Colonic mucosa (tissue), 4 donors: ENCODE measurements around the gene PTGR2. TPM values are rescaled to one million over a fixed set of nuclear protein-coding genes. Genes with fewer than 3 reads are reported as not detected.
"Not testable (repeated sequence)": the region's sequence is repeated elsewhere in the genome, so short reads cannot be mapped to it uniquely, and the experiment has no call there.

Experiments
- DNase-seq: peaks from one replicate; pipeline ENCODE4 v3.0.0-alpha.2; 2020
- H3K27ac ChIP-seq: fragments of 200-600 bp; one replicate; pipeline ENCODE4 v1.8.0; 2021
- H3K27me3 ChIP-seq: fragments of 200-600 bp; one replicate; pipeline ENCODE4 v1.8.0; 2021
- H3K36me3 ChIP-seq: fragments of 200-600 bp; one replicate; pipeline ENCODE4 v1.8.0; 2021
- H3K4me1 ChIP-seq: fragments of 200-600 bp; one replicate; pipeline ENCODE4 v1.8.0; 2021; ENCODE audit warnings: mild to moderate bottlenecking
- H3K4me3 ChIP-seq: fragments of 200-600 bp; one replicate; pipeline ENCODE4 v1.8.0; 2021
- H3K9ac ChIP-seq, 2 donors: one replicate each; pipeline ENCODE4 v1.7.0; 2013; ENCODE audit warnings: control low read depth in 2 of 2, low read depth in 2 of 2, low read length in 2 of 2
- H3K9me3 ChIP-seq: fragments of 200-600 bp; one replicate; pipeline ENCODE4 v1.8.0; 2021
- intact Hi-C: fragments of 100-400 bp; cut with DNase I; formaldehyde crosslinking; loops from one replicate; pipeline ENCODE4 v1.14.1; 2022
- total RNA-seq, 2 donors: library from RNA; stranded (reverse); fragmentation: NEBNext Ultra II Directional in 1 of 2; extraction: Animal tissue kit (Norgen Biotek cat#: 25700) in 1 of 2; gene quantifications; one replicate each; pipeline ENCODE4 v1.2.1, GENCODE V29; 2021
- TF ChIP-seq, protein P1 (sequence below): fragments of 200-600 bp; IDR thresholded peaks from one replicate; pipeline ENCODE4 v1.8.0; 2022; ENCODE audit warnings: antibody characterized with exemption, mild to moderate bottlenecking
- donor health status: healthy.
- donor health status: DM: no; HTN: no; CAD: no.
- donor health status: DM: no; HTN: no; CAD: no.

PTGR2 gene
- total RNA-seq, 2 donors from 2014 or later = 8.8 to 20.9 TPM

DNA sequence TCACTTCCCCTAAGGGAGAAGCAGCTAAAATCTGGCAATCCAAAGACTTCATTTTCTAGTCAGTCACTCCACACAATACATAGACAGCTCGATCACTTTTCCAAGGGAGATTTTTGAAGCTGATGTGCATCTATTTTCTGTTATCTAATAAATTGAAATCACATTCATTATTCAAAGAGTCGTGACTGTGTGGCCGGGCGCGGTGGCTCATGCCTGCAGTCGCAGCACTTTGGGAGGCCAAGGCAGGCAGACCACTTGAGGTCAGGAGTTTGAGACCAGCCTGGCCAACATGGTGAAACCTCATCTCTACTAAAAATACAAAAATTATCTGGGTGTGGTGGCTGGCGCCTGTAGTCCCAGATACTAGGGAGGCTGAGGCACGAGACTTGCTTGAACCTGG is 27.1 kb upstream of the PTGR2 start:
- TF ChIP-seq, protein P1, sequence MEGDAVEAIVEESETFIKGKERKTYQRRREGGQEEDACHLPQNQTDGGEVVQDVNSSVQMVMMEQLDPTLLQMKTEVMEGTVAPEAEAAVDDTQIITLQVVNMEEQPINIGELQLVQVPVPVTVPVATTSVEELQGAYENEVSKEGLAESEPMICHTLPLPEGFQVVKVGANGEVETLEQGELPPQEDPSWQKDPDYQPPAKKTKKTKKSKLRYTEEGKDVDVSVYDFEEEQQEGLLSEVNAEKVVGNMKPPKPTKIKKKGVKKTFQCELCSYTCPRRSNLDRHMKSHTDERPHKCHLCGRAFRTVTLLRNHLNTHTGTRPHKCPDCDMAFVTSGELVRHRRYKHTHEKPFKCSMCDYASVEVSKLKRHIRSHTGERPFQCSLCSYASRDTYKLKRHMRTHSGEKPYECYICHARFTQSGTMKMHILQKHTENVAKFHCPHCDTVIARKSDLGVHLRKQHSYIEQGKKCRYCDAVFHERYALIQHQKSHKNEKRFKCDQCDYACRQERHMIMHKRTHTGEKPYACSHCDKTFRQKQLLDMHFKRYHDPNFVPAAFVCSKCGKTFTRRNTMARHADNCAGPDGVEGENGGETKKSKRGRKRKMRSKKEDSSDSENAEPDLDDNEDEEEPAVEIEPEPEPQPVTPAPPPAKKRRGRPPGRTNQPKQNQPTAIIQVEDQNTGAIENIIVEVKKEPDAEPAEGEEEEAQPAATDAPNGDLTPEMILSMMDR = no peak
- DNase-seq = no peak
- no peak overlapping the region for H3K9ac ChIP-seq
- H3K27ac ChIP-seq = no peak overlapping the region
- no peak overlapping the region for H3K4me3 ChIP-seq
- H3K36me3 ChIP-seq = no peaks in the 10 kb centered on the region
- no peaks in the 10 kb centered on the region for H3K27me3 ChIP-seq
- H3K4me1 ChIP-seq = no peaks in the 10 kb centered on the region
- intact Hi-C loops = loop anchor here (2.0 kb wide), 1 partner anchor 96 kb away; no protein-coding TSS in a partner anchor
- no peaks in the 10 kb centered on the region for H3K9me3 ChIP-seq

DNA sequence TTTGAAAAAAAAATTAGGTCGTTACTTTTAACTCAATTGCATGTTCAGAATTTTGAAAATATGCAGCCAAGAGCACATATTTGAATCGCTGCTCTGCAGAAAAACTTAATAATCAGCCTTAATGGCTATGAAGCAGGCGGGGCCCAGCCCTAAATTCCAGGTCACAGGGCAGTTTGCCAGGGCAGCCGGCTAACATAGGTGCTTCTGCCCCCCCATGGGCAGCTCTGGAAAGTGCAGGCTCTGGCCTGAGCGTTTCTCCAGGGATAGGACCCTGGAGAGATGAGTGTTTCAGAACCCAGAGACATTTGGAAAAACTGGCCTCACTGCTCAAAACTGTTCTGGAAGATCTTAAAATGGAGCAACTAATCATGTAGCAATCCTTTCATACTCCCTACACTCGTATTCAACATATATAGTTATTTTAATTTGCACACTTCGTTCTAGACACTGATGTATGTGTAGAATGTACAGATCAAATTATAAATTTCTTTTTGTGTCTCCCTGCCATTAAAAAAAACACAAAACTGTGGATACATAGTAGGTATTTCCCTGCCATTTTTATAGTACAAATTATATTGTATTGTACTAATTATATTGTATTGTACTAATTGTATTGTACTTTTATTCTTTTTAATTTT is 26.0 kb upstream of the PTGR2 start:
- Histone ChIP-seq H3K4me3 (no peak overlapping the region), H3K27ac (no peak overlapping the region), H3K9ac (no peak overlapping the region), H3K4me1 (no peaks in the 10 kb centered on the region), H3K36me3 (no peaks in the 10 kb centered on the region), H3K27me3 (no peaks in the 10 kb centered on the region), H3K9me3 (no peaks in the 10 kb centered on the region)
- peak; percentile 94 for DNase-seq
- TF ChIP-seq, protein P1 = peak; percentile 97
- intact Hi-C loops = loop anchor here (2.0 kb wide), 1 partner anchor 97 kb away; no protein-coding TSS in a partner anchor

DNA sequence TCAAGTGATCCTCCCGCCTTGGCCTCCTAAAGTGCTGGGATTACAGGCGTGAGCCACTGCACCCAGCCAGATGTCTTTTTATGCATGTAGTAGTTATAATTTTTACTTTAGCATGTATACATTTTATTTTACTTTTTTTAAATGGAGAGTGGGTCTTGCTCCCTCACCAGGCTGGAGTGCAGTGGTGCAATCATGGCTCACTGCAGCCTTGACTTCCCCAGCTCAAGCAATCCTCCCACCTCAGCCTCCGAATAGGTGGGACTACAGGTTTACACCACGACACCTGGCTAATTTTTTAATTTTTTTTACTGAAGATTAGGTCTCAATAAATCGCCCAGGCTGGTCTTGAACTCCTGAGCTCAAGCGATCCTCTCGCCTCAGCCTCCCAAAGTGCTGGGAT is 24.4 kb upstream of the PTGR2 start:
- H3K4me3 ChIP-seq, DNase-seq, H3K9me3 ChIP-seq: not testable (repeated sequence)

DNA sequence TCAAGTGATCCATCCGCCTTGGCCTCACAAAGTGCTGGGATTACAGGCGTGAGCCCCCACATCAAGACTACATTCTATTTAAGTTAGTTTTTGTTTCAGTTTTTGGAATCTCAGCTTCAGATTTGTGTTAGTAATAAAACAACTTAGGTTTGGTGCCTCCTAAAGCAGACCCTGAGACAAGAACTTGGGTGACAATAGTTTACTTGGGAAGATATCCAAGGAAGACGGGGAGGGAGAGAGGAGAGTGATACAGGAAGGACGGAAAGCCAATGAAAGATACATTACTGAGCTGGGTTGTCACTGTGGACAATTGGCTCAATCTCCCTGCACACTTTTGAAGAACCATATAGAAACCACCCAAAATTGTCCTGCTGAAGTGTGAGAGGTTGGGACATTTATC is 22.6 kb upstream of the PTGR2 start:
- Histone ChIP-seq H3K27me3 (no peaks in the 10 kb centered on the region), H3K36me3 (no peaks in the 10 kb centered on the region), H3K9me3 (no peaks in the 10 kb centered on the region), H3K27ac (no peak overlapping the region), H3K4me3 (no peak overlapping the region), H3K4me1 (no peaks in the 10 kb centered on the region), H3K9ac (no peak overlapping the region)
- intact Hi-C loops = no loop called here
- no peak for DNase-seq
- TF ChIP-seq, protein P1 = no peak

More for the DNA sequence above, 24.4 kb upstream of the PTGR2 start:
- H3K36me3 ChIP-seq, H3K9ac ChIP-seq, H3K4me1 ChIP-seq, intact Hi-C loops, H3K27me3 ChIP-seq, H3K27ac ChIP-seq: not testable (repeated sequence)

DNA sequence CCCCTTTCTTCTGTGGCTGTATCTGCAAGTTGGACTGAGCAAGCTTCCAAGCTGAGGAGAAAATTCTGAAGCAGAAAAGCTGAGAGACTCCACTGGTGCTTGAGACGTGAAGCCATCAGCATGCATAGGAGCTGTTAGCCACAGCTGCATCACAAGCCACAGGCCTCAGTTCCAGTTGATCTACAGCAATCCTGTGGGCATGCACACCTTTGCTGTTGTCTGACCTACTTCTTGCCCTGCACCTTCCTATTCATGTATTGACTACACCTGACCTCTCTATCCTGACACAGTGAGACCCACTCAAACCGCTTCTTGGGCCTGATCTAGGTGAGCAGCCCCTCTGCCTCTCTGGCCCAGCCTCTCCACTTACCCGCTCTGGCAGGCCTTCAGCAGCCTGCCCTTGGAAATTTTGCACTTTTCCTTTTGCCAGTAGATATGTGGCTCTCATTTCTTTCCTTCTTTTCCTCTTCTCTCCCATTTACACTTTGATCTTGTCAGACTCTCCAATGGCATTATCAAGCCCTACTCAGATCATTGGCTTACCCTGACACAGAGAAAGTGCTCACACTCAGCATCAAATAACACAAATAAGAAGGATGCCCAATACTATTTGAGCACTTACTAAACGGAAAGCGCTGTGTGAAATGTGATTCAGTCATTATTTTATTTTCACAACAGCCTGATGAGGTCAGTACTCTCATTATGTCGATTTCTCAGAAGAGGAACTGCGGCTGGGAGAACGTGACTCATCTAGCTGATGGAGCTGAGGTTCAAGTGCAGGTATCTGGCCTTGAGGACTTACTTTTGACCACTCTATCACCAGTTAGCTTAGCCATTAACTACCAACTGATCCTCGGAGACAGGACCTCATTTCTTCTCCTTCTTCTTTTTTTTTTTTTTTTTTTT is 21.9 kb upstream of the PTGR2 start:
- H3K4me3 ChIP-seq = no peak overlapping the region
- no peaks in the 10 kb centered on the region for H3K27me3 ChIP-seq
- TF ChIP-seq, protein P1 = no peak
- H3K27ac ChIP-seq = no peak overlapping the region
- intact Hi-C loops = no loop called here
- H3K9me3 ChIP-seq = no peaks in the 10 kb centered on the region
- no peaks in the 10 kb centered on the region for H3K36me3 ChIP-seq
- DNase-seq = no peak
- H3K9ac ChIP-seq = no peak overlapping the region
- H3K4me1 ChIP-seq = no peaks in the 10 kb centered on the region

DNA sequence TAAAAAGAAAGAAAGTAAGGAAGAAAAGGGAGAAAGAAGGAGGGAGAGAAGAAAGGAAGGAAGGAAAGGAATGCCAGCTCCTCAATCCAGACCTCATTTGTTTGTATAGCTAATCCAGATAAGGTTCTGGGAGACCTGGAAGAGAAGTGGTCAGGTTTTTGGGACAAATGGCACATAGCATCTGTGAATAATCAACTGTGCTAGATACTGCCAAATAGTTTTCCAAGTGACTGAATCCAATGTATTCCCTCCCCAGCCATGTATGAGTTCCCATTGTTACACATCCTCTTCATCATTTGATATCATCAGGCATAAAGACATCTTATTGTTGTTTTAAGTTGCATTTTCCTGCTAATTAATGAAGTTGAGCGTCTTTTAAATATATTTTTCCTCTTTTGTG is 18.6 kb upstream of the PTGR2 start:
- DNase-seq = no peak
- Histone ChIP-seq H3K9ac (no peak overlapping the region), H3K4me1 (no peaks in the 10 kb centered on the region), H3K9me3 (no peaks in the 10 kb centered on the region), H3K27ac (no peak overlapping the region), H3K36me3 (no peaks in the 10 kb centered on the region), H3K4me3 (no peak overlapping the region), H3K27me3 (no peaks in the 10 kb centered on the region)
- intact Hi-C loops = no loop called here
- TF ChIP-seq, protein P1 = no peak
